ENCODE results near the gene MAP3K4. TPM values are rescaled to one million over a fixed set of nuclear protein-coding genes. Genes with fewer than 3 reads are reported as not detected.

MAP3K4 gene, protein sequence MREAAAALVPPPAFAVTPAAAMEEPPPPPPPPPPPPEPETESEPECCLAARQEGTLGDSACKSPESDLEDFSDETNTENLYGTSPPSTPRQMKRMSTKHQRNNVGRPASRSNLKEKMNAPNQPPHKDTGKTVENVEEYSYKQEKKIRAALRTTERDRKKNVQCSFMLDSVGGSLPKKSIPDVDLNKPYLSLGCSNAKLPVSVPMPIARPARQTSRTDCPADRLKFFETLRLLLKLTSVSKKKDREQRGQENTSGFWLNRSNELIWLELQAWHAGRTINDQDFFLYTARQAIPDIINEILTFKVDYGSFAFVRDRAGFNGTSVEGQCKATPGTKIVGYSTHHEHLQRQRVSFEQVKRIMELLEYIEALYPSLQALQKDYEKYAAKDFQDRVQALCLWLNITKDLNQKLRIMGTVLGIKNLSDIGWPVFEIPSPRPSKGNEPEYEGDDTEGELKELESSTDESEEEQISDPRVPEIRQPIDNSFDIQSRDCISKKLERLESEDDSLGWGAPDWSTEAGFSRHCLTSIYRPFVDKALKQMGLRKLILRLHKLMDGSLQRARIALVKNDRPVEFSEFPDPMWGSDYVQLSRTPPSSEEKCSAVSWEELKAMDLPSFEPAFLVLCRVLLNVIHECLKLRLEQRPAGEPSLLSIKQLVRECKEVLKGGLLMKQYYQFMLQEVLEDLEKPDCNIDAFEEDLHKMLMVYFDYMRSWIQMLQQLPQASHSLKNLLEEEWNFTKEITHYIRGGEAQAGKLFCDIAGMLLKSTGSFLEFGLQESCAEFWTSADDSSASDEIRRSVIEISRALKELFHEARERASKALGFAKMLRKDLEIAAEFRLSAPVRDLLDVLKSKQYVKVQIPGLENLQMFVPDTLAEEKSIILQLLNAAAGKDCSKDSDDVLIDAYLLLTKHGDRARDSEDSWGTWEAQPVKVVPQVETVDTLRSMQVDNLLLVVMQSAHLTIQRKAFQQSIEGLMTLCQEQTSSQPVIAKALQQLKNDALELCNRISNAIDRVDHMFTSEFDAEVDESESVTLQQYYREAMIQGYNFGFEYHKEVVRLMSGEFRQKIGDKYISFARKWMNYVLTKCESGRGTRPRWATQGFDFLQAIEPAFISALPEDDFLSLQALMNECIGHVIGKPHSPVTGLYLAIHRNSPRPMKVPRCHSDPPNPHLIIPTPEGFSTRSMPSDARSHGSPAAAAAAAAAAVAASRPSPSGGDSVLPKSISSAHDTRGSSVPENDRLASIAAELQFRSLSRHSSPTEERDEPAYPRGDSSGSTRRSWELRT (N-terminal part only)
- 41.1 and 41.8 TPM in 2 replicates for total RNA-seq (2014; rRNA removed; shearing (Covaris generic))

DNA sequence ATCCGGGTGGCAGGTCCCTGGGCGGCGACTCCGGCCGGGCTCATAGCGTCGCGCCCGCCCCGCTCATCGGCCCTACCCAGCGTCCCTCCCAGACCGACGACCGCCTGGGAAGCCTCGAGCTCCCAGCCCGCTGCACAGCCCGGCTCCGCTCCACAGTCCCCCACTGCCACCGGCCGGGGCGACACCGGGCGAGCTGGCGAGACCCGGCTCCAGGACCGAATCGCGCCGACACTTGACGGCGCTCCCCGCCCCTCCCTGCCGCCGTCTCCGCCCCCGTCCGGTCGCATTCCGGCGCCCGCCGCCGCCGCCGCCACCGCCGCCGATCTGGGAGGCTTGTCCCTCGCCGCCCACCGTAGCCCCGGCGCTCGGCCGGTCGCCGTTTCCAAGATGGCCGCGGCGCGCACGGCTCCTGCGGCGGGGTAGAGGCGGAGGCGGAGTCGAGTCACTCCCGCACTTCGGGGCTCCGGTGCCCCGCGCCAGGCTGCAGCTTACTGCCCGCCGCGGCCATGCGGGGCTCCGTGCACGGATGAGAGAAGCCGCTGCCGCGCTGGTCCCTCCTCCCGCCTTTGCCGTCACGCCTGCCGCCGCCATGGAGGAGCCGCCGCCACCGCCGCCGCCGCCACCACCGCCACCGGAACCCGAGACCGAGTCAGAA, at the start of gene MAP3K4:
Gene MAP3K4, plus strand, starts transcription at position 364 of the 655 bp plus-strand sequence. Its CDS starts 163 bp downstream, at position 527.
- H3K27me3 ChIP-seq (ENCODE audit: control insufficient read depth, insufficient read depth, low read length), result no peaks in the 10 kb centered on the region
- H3K4me3 ChIP-seq (ENCODE audit: insufficient read depth, low read depth, low read length), result peak within 1 kb of the TSS; percentile 91
- no peaks in the 10 kb centered on the region for H3K36me3 ChIP-seq (replicated peaks; ENCODE audit: control insufficient read depth, insufficient read depth, low read length)
- DNase-seq, result peak; percentile 87

DNA sequence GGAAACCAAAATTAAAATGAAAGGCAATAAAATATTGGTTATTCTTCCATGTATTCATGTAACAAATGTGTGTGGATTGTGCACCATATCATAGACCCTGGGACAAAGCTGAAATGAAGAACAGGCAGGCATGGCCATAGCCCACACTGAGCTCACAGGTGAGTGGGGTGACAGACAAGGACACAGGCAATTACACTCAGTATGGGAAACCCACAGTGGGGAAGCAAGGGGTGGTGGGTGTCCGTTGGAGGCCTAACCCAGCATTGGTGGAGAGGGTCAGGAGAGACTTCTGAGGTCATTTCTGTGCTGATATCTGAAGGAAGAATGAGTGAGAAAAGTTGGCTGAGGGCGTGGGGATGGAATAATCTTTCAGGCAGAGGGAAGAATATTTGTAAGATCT, 47.6 kb upstream of the MAP3K4 start:
- H3K4me3 ChIP-seq (ENCODE audit: insufficient read depth, low read depth, low read length), result no peak overlapping the region
- no peak for DNase-seq
- no peaks in the 10 kb centered on the region for H3K27me3 ChIP-seq (ENCODE audit: control insufficient read depth, insufficient read depth, low read length)
- H3K36me3 ChIP-seq (replicated peaks; ENCODE audit: control insufficient read depth, insufficient read depth, low read length), result no peaks in the 10 kb centered on the region

DNA sequence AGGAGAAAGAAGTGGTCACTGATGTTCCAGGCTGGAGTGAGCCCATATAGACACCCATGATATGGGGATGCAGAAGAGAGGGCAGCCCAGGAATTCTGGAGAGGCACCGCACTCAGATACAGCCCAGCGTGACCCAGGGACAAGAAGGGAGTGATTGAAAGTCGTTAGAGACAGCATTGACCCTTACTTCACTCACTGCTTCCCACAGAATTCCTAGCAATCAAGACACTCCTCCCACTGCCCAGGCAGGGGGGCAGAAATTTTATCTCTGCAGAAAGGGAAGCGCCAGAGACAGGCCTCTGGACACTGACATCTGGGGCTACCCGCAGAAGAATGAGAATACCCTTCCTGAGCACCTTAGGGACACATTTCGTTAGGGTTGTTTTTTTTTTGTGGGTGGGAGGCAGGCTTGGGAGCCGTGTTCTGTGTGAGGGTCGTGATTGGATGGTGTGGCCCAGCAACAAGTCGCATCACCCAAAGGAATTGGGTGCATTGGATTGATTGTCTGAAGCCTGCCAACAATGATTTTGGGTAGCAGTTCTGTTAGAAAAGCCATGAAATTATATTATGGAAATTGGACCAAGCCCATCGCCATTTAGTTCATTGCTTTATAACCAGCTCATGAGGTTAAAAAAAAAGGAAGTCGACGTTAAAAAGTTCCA, 45.9 kb upstream of the MAP3K4 start:
- Histone ChIP-seq H3K36me3 (replicated peaks; ENCODE audit: control insufficient read depth, insufficient read depth, low read length) (no peaks in the 10 kb centered on the region), H3K27me3 (ENCODE audit: control insufficient read depth, insufficient read depth, low read length) (no peaks in the 10 kb centered on the region), H3K4me3 (ENCODE audit: insufficient read depth, low read depth, low read length) (no peak overlapping the region)
- DNase-seq, result peak; percentile 29

DNA sequence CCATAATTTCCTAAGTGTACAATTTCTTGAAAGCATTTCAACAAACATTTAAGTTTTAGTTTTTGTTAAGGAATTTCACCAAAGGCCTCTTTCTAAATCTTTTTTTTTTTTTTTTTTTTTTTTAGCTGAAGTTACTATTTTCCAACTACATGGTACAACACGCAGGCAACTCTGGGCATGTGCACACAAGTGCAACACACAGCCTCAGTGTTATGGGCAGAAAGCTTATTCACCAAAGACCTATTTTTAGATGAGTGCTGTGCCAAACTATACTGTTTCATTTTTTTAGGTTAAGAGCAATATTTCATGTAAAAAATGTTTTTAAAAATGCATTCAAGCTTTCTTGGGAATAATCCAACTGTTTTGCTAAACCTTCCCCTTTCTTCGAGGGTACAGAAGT, 42.0 kb upstream of the MAP3K4 start:
- H3K4me3 ChIP-seq (ENCODE audit: insufficient read depth, low read depth, low read length), result no peak overlapping the region
- no peaks in the 10 kb centered on the region for H3K27me3 ChIP-seq (ENCODE audit: control insufficient read depth, insufficient read depth, low read length)
- no peaks in the 10 kb centered on the region for H3K36me3 ChIP-seq (replicated peaks; ENCODE audit: control insufficient read depth, insufficient read depth, low read length)
- no peak for DNase-seq

DNA sequence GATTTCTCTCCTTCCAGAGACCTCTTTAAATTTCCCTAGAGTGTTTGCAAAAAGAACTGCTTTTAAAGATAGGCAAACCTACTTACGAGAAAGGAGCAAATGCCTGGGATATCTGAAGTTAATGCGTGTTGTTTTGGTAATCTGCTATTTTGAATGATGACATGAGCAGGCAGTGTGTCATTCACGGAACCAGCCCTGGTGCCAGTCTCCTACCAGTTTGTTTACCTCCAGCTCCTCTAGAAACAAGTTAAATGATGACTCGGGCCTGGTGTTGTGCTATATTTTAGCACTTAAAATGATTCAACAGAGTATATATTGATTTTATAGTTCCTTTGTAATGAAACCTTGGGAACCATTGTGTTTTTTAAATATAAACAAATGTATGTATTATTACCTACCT, 41.1 kb upstream of the MAP3K4 start:
- no peak for DNase-seq
- H3K4me3 ChIP-seq (ENCODE audit: insufficient read depth, low read depth, low read length), result no peak overlapping the region
- no peaks in the 10 kb centered on the region for H3K27me3 ChIP-seq (ENCODE audit: control insufficient read depth, insufficient read depth, low read length)
- H3K36me3 ChIP-seq (replicated peaks; ENCODE audit: control insufficient read depth, insufficient read depth, low read length), result no peaks in the 10 kb centered on the region

DNA sequence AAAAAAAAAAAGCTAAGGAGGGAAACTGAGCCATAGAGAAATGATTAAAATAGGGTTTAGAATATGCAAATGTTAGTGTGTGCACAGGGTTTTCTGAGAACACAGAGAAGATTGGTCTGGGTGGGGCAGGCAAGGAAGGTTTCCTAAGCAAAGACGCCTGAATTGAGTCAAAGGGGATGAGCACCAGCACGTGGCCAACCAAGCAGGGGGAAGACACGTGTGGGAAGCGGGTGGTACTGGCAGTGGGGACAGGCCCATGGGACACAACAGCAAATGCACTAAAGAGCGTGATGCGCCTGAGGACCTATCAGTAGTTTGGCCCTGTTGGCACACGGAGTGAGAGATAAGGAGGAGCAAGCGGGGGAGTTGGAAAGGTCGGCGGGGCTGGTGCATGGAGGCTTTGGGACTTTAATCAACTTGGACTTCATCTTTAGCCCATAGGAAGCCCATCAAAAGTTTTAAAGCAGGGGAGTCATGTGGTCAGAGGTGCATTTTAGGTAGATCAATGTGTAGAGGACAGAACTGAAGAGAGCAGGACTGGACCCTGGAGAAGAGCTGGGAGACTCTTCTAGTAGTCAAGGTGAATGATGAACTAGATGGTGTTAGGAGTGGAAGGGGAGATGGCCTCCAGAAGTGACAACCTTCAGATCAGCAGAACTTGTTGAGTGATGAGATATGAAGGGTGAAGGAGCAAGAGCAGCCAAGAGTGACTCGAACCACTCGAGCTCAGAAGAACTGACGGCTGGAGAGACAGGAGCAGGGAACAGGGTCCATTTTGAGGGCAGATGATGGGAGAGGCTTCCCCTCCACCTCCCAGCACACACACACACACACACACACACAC, 40.2 kb upstream of the MAP3K4 start:
- H3K27me3 ChIP-seq (ENCODE audit: control insufficient read depth, insufficient read depth, low read length), result no peaks in the 10 kb centered on the region
- DNase-seq, result no peak
- no peaks in the 10 kb centered on the region for H3K36me3 ChIP-seq (replicated peaks; ENCODE audit: control insufficient read depth, insufficient read depth, low read length)
- no peak overlapping the region for H3K4me3 ChIP-seq (ENCODE audit: insufficient read depth, low read depth, low read length)

DNA sequence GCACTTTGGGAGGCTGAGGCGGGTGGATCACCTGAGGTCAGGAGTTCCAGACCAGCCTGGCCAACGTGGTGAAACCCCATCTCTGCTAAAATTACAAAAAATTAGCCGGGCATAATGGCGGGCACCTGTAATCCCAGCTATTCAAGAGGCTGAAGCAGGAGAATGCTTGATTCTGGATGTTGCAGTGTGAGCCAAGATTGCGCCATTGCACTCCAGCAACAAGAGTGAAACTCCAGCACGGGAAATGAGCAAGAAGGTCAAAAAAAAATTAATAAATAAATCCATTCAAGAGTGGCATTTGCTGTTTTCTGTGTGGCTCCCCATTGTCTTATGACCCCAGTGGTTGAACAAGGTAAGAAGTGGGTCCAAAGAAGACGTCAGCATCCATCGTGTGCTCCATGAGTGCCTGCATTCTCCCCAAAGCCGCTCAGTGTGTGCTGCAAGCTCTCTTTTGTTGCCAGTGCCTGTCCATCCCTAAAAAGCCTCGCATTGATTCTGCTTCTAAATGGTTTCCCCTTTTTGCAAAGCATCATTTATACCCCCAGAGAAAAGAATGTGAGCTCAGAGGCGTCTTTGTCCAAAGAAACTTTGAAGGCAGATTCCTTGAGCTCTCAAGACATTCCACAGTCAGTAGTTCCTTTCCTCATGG, 38.8 kb upstream of the MAP3K4 start:
- DNase-seq, result no peak
- H3K36me3 ChIP-seq (replicated peaks; ENCODE audit: control insufficient read depth, insufficient read depth, low read length), result no peaks in the 10 kb centered on the region
- no peaks in the 10 kb centered on the region for H3K27me3 ChIP-seq (ENCODE audit: control insufficient read depth, insufficient read depth, low read length)
- H3K4me3 ChIP-seq (ENCODE audit: insufficient read depth, low read depth, low read length), result no peak overlapping the region

DNA sequence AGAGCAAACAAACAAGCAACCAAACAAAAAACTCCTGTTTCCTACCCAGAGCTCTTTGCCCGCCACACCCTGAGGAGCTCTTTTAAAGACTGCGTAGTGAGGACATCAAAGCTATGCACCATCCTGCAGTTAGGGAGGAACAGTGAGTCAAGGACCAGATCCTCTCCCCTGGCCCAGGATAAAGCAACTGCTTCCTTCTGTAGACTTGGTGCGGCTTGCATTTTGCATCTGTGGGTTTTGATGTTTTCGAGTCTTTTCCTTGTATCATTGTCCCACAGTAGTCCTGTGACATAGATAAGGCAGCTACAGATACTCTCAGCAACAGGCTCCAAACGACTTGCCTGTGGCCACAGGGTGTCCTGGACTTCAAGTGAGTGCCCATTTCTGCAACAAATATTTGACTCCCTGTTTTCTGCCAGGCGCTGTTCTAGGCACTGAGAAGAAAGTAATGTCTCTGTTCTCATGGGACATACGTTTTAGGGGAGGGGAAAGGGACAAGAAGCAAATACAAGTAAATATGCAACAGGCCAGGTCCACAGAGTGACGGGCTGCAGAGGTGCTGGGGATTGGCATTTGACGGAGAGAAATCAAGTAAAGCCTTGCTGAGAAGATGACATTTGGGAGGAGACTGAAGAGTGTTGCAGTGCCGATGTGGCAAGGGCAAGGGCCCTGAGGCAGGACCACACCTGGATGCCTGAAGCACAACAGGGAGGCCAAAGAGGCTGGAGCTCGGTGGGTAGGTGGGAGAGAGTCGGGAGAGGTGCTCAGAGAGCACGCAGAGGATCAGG, 35.9 kb upstream of the MAP3K4 start:
- DNase-seq, result no peak
- no peaks in the 10 kb centered on the region for H3K36me3 ChIP-seq (replicated peaks; ENCODE audit: control insufficient read depth, insufficient read depth, low read length)
- no peak overlapping the region for H3K4me3 ChIP-seq (ENCODE audit: insufficient read depth, low read depth, low read length)
- H3K27me3 ChIP-seq (ENCODE audit: control insufficient read depth, insufficient read depth, low read length), result no peaks in the 10 kb centered on the region

DNA sequence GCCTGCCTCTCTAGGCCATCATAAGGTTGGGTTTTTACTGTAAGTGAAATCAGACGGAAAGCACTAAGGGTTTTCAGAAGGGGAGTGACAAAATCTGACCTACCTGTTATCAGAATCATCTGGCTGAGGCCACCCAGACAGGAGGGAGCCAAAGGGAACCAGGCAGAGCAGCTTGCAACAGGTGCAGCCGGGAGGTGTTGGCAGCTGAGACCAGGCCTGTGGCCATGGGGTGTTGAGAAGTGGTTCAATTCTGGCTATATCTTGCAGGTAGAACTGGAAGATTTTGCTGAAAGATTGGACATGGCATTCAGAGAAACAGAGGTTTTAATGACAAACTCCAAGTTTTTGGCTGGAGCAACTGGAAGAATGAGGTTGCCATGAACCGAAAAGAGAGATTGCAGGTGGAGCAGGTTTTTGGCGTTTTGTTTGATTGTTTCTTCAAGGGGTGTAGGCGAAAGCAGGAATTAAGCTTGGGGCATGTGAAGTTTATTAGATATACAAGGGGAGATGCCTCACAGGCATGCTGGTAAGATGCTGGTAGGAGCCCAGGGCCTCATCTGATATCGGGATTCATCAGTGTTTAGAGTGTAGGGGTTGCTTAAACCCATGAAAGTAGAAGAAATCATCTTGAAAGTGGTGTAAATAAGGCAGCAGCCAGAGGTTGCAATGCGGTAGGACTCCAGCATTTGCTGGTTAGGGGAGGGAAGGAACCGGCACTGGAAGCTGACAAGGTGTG, 35.1 kb upstream of the MAP3K4 start:
- no peaks in the 10 kb centered on the region for H3K27me3 ChIP-seq (ENCODE audit: control insufficient read depth, insufficient read depth, low read length)
- H3K4me3 ChIP-seq (ENCODE audit: insufficient read depth, low read depth, low read length), result no peak overlapping the region

DNA sequence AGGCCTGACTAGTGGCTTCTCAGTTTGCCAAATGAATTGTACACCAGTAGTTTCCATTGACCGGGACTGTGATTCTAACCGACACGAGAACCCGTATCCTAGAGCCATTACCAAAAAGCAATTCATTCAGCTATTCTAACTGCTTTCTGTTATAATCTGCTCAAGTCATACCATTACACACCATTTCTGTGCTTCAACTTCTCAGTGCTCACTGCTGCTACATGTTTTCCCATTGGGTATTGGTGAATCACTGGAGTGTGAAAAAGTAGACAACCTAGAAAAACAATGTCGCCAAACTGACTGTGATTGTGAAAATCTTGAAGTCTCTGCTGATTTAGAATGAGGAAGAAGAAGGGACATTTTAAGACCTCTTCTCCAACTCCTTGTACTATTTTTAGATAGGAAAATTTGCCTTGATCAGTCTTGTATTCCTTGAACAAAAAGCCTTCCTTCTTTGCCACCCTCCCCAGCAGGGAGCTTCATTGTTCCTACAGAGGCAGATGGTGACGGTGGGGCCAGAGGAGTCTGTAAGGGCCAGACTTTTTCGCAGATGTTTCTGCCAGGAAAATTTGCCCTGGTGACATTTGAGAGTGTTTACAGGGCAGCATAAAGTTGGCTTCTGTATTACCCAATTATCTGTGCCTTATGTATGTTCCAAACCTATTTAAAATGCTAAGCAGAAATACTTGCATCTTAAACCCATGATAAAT, 31.7 kb upstream of the MAP3K4 start:
- no peak overlapping the region for H3K4me3 ChIP-seq (ENCODE audit: insufficient read depth, low read depth, low read length)
- H3K27me3 ChIP-seq (ENCODE audit: control insufficient read depth, insufficient read depth, low read length), result no peaks in the 10 kb centered on the region
- no peaks in the 10 kb centered on the region for H3K36me3 ChIP-seq (replicated peaks; ENCODE audit: control insufficient read depth, insufficient read depth, low read length)
- DNase-seq, result peak; percentile 33

More for the DNA sequence above, 35.1 kb upstream of the MAP3K4 start:
- DNase-seq, result no peak
- H3K36me3 ChIP-seq (replicated peaks; ENCODE audit: control insufficient read depth, insufficient read depth, low read length), result no peaks in the 10 kb centered on the region

DNA sequence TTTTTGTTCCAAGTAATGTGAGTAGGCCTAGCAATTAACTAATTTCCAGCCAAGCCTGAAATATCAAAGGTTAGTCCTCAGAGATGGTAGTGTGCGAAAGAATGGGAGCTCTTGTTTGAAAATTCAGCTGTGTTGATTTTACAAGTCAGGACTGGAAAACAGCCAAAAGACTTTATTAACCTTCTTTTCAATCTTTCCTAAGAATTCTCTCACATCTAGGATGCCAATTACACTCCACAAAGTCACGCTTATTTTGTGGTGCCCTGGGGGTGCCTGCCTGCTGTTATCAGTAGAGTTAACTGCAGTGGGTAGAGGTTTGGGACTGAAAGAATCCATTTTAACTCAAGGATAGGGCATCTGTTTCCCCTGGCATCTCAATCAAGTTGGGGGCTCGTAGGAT, 30.7 kb upstream of the MAP3K4 start:
- no peak for DNase-seq
- H3K4me3 ChIP-seq (ENCODE audit: insufficient read depth, low read depth, low read length), result no peak overlapping the region
- H3K36me3 ChIP-seq (replicated peaks; ENCODE audit: control insufficient read depth, insufficient read depth, low read length), result no peaks in the 10 kb centered on the region
- no peaks in the 10 kb centered on the region for H3K27me3 ChIP-seq (ENCODE audit: control insufficient read depth, insufficient read depth, low read length)

Data from H7 (cell line).